Trophoblast cell (in vitro differentiated cells and primary cell): ENCODE measurements around the gene RPF1.

Experiments used
- DNase-seq, 2 donors: peaks; one replicate each; pipeline ENCODE4 v3.0.0-alpha.2; 2016
- H2AFZ ChIP-seq: 2 replicates; pipeline ENCODE4 v1.6.1; 2013; ENCODE audit warnings: low read length, moderate library complexity, mild to moderate bottlenecking; ENCODE audit not compliant: insufficient read depth, poor library complexity
- H2AK5ac ChIP-seq: 2 replicates; pipeline ENCODE4 v1.6.1; 2013; ENCODE audit warnings: mild to moderate bottlenecking, low read length
- H2BK120ac ChIP-seq: 2 replicates; pipeline ENCODE4 v1.6.1; 2013; ENCODE audit warnings: low read length, mild to moderate bottlenecking, moderate library complexity; ENCODE audit not compliant: insufficient read depth, poor library complexity
- H2BK12ac ChIP-seq: 2 replicates; pipeline ENCODE4 v1.6.1; 2013; ENCODE audit warnings: mild to moderate bottlenecking, low read length, moderate library complexity
- H2BK5ac ChIP-seq: 2 replicates; pipeline ENCODE4 v1.6.1; 2013; ENCODE audit warnings: low read length, low read depth, moderate library complexity, mild to moderate bottlenecking; ENCODE audit not compliant: poor library complexity
- H3K14ac ChIP-seq: 2 replicates; pipeline ENCODE4 v1.6.1; 2013; ENCODE audit warnings: mild to moderate bottlenecking, low read length
- H3K18ac ChIP-seq: 2 replicates; pipeline ENCODE4 v1.6.1; 2013; ENCODE audit warnings: mild to moderate bottlenecking, low read length
- H3K23ac ChIP-seq: 2 replicates; pipeline ENCODE4 v1.6.1; 2013; ENCODE audit warnings: low read length
- H3K27ac ChIP-seq: 2 replicates; pipeline ENCODE4 v1.5.1; 2013; ENCODE audit warnings: low read depth, mild to moderate bottlenecking, inconsistent platforms, low read length, moderate library complexity
- H3K27me3 ChIP-seq: 2 replicates; pipeline ENCODE4 v1.6.1; 2013; ENCODE audit warnings: inconsistent platforms, mild to moderate bottlenecking, low read length, moderate library complexity; ENCODE audit not compliant: insufficient read depth
- H3K36me3 ChIP-seq, 2 experiments: 1 replicate in 1 of 2; 2 replicates in 1 of 2; pipeline ENCODE4 v1.6.1; 2013; ENCODE audit warnings: low read length in 2 of 2, mild to moderate bottlenecking in 2 of 2, moderate library complexity in 1 of 2; ENCODE audit not compliant: insufficient read depth in 2 of 2, control insufficient read depth in 1 of 2
- H3K4ac ChIP-seq: 2 replicates; pipeline ENCODE4 v1.6.1; 2013; ENCODE audit warnings: low read depth, mild to moderate bottlenecking, low read length, moderate library complexity
- H3K4me1 ChIP-seq, 2 experiments: 1 replicate in 1 of 2; 2 replicates in 1 of 2; pipeline ENCODE4 v1.6.1; 2013; ENCODE audit warnings: low read length in 2 of 2, mild to moderate bottlenecking in 2 of 2, moderate library complexity in 1 of 2; ENCODE audit not compliant: insufficient read depth in 2 of 2, control insufficient read depth in 1 of 2
- H3K4me2 ChIP-seq: 2 replicates; pipeline ENCODE4 v1.6.1; 2013; ENCODE audit warnings: inconsistent platforms, mild to moderate bottlenecking, low read length, moderate library complexity
- H3K4me3 ChIP-seq: 2 replicates; pipeline ENCODE4 v1.5.1; 2013; ENCODE audit warnings: mild to moderate bottlenecking, low read depth, low read length, inconsistent platforms
- H3K79me1 ChIP-seq: one replicate; pipeline ENCODE4 v1.6.1; 2013; ENCODE audit warnings: low read length
- H3K79me2 ChIP-seq: 2 replicates; pipeline ENCODE4 v1.6.1; 2013; ENCODE audit warnings: low read length, mild to moderate bottlenecking; ENCODE audit not compliant: control insufficient read depth, insufficient read depth, poor library complexity
- H3K9ac ChIP-seq: 2 replicates; pipeline ENCODE4 v1.6.1; 2013; ENCODE audit warnings: mild to moderate bottlenecking, low read length
- H3K9me3 ChIP-seq: 2 replicates; pipeline ENCODE4 v1.6.1; 2013; ENCODE audit warnings: low read depth, mild to moderate bottlenecking, control low read depth, inconsistent platforms, low read length; ENCODE audit not compliant: insufficient read depth
- H4K12ac ChIP-seq: 2 replicates; pipeline ENCODE4 v1.6.1; 2013; ENCODE audit warnings: low read depth, mild to moderate bottlenecking, low read length, moderate library complexity
- H4K8ac ChIP-seq: 2 replicates; pipeline ENCODE4 v1.6.1; 2013; ENCODE audit warnings: low read depth, mild to moderate bottlenecking, low read length, moderate library complexity
- H4K91ac ChIP-seq: one replicate; pipeline ENCODE4 v1.6.1; 2013; ENCODE audit warnings: low read depth, mild to moderate bottlenecking, low read length, moderate library complexity
- WGBS: extraction: QIAGEN DNeasy Blood & Tissue Kit; methylation state at CpG from one replicate; pipeline ENCODE4 v1.1.7; 2013; ENCODE audit warnings: missing lambda C conversion rate; ENCODE audit not compliant: insufficient read length, insufficient coverage; ENCODE audit errors: extremely low coverage; 5-methylcytosine and 5-hydroxymethylcytosine counted together

The RPF1 gene

DNA sequence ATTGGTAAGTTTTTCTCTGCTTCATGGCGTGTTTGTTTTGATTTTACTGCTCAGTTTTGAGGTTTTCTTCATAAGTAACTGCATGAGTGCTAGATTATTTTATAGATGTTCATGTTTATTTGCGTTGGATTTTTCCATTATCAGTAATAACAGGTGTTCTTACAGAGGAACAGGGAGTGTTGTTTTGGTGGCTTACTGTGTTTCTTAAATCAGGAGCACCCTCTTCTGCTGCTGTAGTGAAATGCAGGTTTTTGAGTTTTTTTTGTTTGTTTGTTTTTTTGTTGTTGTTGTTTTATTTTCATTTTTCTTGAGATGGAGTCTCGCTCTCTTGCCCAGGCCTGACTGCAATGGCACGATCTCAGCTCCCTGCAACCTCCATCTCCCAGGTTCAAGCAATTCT, 62.6 kb downstream of the RPF1 start:
- Histone ChIP-seq H3K36me3 (peaks cover 0 to 2% of the 10 kb centered on the region in 2 experiments), H3K23ac (no peak overlapping the region), H4K8ac (no peak overlapping the region), H3K9ac (no peak overlapping the region), H3K79me2 (no peaks in the 10 kb centered on the region), H3K79me1 (no peaks in the 10 kb centered on the region), H3K27me3 (no peaks in the 10 kb centered on the region), H3K4me2 (no peak overlapping the region), H3K18ac (no peak overlapping the region), H2BK5ac (no peak overlapping the region), H3K4me1 (no peaks in the 10 kb centered on the region), H2AK5ac (no peak overlapping the region), H3K14ac (no peak overlapping the region), H2BK12ac (no peak overlapping the region), H3K9me3 (no peaks in the 10 kb centered on the region), H3K27ac (no peak overlapping the region), H3K4me3 (no peak overlapping the region), H4K91ac (no peak overlapping the region), H3K4ac (no peak overlapping the region), H2BK120ac (no peak overlapping the region), H4K12ac (no peak overlapping the region), H2AFZ (no peak overlapping the region)
- WGBS: no CpG with 5 or more reads among the region's 4 CpGs
- DNase-seq: no peak
